ENCODE data around the gene BANF2. TPM values are rescaled to one million over a fixed set of nuclear protein-coding genes. Genes with fewer than 3 reads are reported as not detected.

The BANF2 gene
- total and polyA plus RNA-seq, 2 experiments from 2014 or later, result not detected

DNA sequence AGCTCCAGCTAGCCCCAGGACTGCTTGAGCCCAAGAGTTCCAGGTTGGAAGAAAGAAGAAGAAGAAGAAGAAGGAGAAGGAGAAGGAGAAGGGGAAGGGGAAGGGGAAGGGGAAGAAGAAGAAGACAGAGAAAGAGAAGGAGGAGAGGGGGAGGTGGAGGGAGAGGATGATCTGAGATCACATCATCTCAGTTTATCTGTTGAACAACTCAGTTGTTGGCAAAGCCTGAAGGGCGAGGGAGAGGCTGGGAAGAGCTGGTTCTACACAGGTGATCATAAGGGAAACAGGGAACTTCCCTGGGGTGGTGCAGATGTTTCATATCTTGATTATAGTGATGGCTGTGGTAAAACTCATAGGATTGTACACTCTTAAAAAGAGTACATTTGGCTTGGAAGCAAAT lies 14.6 kb upstream of the BANF2 start:
- H3K4me1 ChIP-seq (ENCODE audit: insufficient read depth), result peaks cover 21% of the 10 kb centered on the region
- H3K9me2 ChIP-seq (replicated peaks; ENCODE audit: insufficient read depth), result no peaks in the 10 kb centered on the region
- peaks cover 8% of the 10 kb centered on the region for H4K20me1 ChIP-seq (ENCODE audit: insufficient read depth, poor library complexity, severe bottlenecking)
- DNase-seq (ENCODE audit: low spot score), result no peak
- TF ChIP-seq EZH2 (IDR thresholded peaks at IDR 0.05; ENCODE audit: borderline replicate concordance), result no peak
- TF ChIP-seq, protein P1, sequence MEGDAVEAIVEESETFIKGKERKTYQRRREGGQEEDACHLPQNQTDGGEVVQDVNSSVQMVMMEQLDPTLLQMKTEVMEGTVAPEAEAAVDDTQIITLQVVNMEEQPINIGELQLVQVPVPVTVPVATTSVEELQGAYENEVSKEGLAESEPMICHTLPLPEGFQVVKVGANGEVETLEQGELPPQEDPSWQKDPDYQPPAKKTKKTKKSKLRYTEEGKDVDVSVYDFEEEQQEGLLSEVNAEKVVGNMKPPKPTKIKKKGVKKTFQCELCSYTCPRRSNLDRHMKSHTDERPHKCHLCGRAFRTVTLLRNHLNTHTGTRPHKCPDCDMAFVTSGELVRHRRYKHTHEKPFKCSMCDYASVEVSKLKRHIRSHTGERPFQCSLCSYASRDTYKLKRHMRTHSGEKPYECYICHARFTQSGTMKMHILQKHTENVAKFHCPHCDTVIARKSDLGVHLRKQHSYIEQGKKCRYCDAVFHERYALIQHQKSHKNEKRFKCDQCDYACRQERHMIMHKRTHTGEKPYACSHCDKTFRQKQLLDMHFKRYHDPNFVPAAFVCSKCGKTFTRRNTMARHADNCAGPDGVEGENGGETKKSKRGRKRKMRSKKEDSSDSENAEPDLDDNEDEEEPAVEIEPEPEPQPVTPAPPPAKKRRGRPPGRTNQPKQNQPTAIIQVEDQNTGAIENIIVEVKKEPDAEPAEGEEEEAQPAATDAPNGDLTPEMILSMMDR (IDR thresholded peaks at IDR 0.05; ENCODE audit: poor library complexity), result no peak
- TF ChIP-seq EZH2phosphoT487 (IDR thresholded peaks at IDR 0.05; ENCODE audit: low read depth, severe bottlenecking, unreplicated experiment), result no peak
- H2AFZ ChIP-seq, result no peak overlapping the region
- no peaks in the 10 kb centered on the region for H3K27me3 ChIP-seq
- peaks cover 10% of the 10 kb centered on the region for H3K79me2 ChIP-seq
- H3K27ac ChIP-seq, result no peak overlapping the region
- no peaks in the 10 kb centered on the region for H3K9me3 ChIP-seq (ENCODE audit: low read depth)
- WGBS (ENCODE audit: low lambda C conversion rate, missing lambda C conversion rate), result 44% methylated on average over 1 of the region's 1 CpG
- no peaks in the 10 kb centered on the region for H3K36me3 ChIP-seq (replicated peaks; ENCODE audit: insufficient read depth, low read depth)
- H3K4me3 ChIP-seq, result no peak overlapping the region
- no peak overlapping the region for H3K4me2 ChIP-seq

DNA sequence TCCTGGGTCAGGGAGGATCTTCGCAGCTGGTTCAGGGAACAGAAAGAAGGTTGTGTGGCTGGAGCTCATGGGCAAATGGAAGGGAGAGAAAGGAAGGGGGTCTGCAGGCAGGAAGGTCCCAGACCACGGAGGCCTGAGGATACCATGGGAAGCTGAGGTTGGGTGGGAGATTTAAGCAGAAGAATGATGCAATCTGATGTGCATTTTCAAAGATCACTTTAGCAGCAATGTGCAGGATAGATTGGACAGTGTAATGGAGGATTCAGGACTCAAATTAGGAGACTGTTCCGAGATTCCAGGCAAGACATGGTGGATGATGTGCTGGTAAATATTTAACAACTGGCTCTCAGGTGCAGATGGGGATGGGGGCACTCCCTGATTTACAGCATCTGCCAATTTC lies 12.0 kb upstream of the BANF2 start:
- H4K20me1 ChIP-seq (ENCODE audit: insufficient read depth, poor library complexity, severe bottlenecking), result no peaks in the 10 kb centered on the region
- no peaks in the 10 kb centered on the region for H3K9me3 ChIP-seq (ENCODE audit: low read depth)
- no peak overlapping the region for H3K27ac ChIP-seq
- no peak overlapping the region for H3K4me2 ChIP-seq
- H3K4me3 ChIP-seq, result no peak overlapping the region
- no peak overlapping the region for H2AFZ ChIP-seq
- H3K79me2 ChIP-seq, result no peaks in the 10 kb centered on the region
- 79% methylated on average over 3 of the region's 3 CpGs for WGBS (ENCODE audit: low lambda C conversion rate, missing lambda C conversion rate)
- TF ChIP-seq EZH2phosphoT487 (IDR thresholded peaks at IDR 0.05; ENCODE audit: low read depth, severe bottlenecking, unreplicated experiment), result no peak
- TF ChIP-seq, protein P1 (IDR thresholded peaks at IDR 0.05; ENCODE audit: poor library complexity), result no peak
- TF ChIP-seq EZH2 (IDR thresholded peaks at IDR 0.05; ENCODE audit: borderline replicate concordance), result no peak
- H3K9me2 ChIP-seq (replicated peaks; ENCODE audit: insufficient read depth), result no peaks in the 10 kb centered on the region
- DNase-seq (ENCODE audit: low spot score), result no peak
- peaks cover 19% of the 10 kb centered on the region for H3K4me1 ChIP-seq (ENCODE audit: insufficient read depth)
- H3K27me3 ChIP-seq, result no peaks in the 10 kb centered on the region
- H3K36me3 ChIP-seq (replicated peaks; ENCODE audit: insufficient read depth, low read depth), result no peaks in the 10 kb centered on the region

DNA sequence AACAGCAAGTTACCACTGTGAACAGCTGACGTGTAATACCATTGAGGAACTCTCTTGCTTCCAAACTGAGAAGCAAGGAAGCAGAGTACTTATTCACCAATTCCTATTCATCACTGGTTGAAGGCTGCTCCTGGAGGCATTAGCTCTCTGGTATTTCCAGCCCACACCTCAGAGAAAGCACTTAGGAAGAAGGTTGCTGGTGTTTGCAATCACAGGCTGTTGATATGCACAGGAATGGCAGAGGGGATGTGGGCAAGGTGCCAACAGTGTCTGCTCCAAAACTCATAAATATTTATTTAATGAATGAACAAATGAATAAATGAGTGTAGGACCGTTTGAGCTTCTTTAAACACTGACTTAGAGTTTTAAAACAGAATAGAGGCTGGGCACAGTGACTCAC lies 10.8 kb upstream of the BANF2 start:
- no peaks in the 10 kb centered on the region for H4K20me1 ChIP-seq (ENCODE audit: insufficient read depth, poor library complexity, severe bottlenecking)
- H3K27me3 ChIP-seq, result no peaks in the 10 kb centered on the region
- H3K79me2 ChIP-seq, result no peaks in the 10 kb centered on the region
- H3K4me1 ChIP-seq (ENCODE audit: insufficient read depth), result peaks cover 7% of the 10 kb centered on the region
- no peak overlapping the region for H3K4me3 ChIP-seq
- H3K9me3 ChIP-seq (ENCODE audit: low read depth), result no peaks in the 10 kb centered on the region
- H2AFZ ChIP-seq, result no peak overlapping the region
- no peaks in the 10 kb centered on the region for H3K36me3 ChIP-seq (replicated peaks; ENCODE audit: insufficient read depth, low read depth)
- no peak for DNase-seq (ENCODE audit: low spot score)
- 41% methylated on average over 2 of the region's 2 CpGs for WGBS (ENCODE audit: low lambda C conversion rate, missing lambda C conversion rate)
- H3K27ac ChIP-seq, result no peak overlapping the region
- H3K9me2 ChIP-seq (replicated peaks; ENCODE audit: insufficient read depth), result no peaks in the 10 kb centered on the region
- H3K4me2 ChIP-seq, result no peak overlapping the region
- no peak for TF ChIP-seq EZH2phosphoT487 (IDR thresholded peaks at IDR 0.05; ENCODE audit: low read depth, severe bottlenecking, unreplicated experiment)
- no peak for TF ChIP-seq EZH2 (IDR thresholded peaks at IDR 0.05; ENCODE audit: borderline replicate concordance)
- TF ChIP-seq, protein P1 (IDR thresholded peaks at IDR 0.05; ENCODE audit: poor library complexity), result no peak

DNA sequence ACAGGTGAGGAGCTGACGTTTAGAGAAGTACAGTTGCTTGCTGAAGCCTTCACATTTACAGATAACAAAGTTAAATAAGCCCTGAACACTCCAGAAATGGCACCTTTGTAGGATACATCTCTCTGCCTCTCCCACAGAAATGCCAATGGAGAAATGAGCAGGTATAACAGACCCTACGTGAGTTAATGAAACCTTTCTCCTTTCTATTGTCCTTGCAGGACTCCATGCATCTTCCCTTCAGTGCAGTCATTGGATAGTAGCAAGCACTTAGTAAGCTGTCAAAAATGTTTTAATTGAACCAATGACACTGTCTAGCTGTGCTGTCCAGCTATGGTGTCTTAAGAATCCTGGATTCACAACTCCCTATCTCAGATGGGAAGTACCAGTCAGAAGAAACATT lies 9.6 kb upstream of the BANF2 start:
- no peaks in the 10 kb centered on the region for H4K20me1 ChIP-seq (ENCODE audit: insufficient read depth, poor library complexity, severe bottlenecking)
- DNase-seq (ENCODE audit: low spot score), result no peak
- no peaks in the 10 kb centered on the region for H3K9me3 ChIP-seq (ENCODE audit: low read depth)
- TF ChIP-seq EZH2phosphoT487 (IDR thresholded peaks at IDR 0.05; ENCODE audit: low read depth, severe bottlenecking, unreplicated experiment), result no peak
- TF ChIP-seq, protein P1 (IDR thresholded peaks at IDR 0.05; ENCODE audit: poor library complexity), result no peak
- TF ChIP-seq EZH2 (IDR thresholded peaks at IDR 0.05; ENCODE audit: borderline replicate concordance), result no peak
- no peaks in the 10 kb centered on the region for H3K9me2 ChIP-seq (replicated peaks; ENCODE audit: insufficient read depth)
- no peak overlapping the region for H3K27ac ChIP-seq
- H3K27me3 ChIP-seq, result no peaks in the 10 kb centered on the region
- no peak overlapping the region for H3K4me2 ChIP-seq
- H2AFZ ChIP-seq, result no peak overlapping the region
- H3K4me1 ChIP-seq (ENCODE audit: insufficient read depth), result no peaks in the 10 kb centered on the region
- no peak overlapping the region for H3K4me3 ChIP-seq
- 74% methylated on average over 2 of the region's 2 CpGs for WGBS (ENCODE audit: low lambda C conversion rate, missing lambda C conversion rate)
- H3K36me3 ChIP-seq (replicated peaks; ENCODE audit: insufficient read depth, low read depth), result no peaks in the 10 kb centered on the region
- H3K79me2 ChIP-seq, result no peaks in the 10 kb centered on the region

Data from hepatocyte (in vitro differentiated cells).